OCI-LY1 (cell line): ENCODE data around the gene VPS37D.

ENCODE experiments used
- H2AFZ ChIP-seq: fragments of 200-600 bp; sonication (generic), shearing (Covaris generic); 2 replicates; pipeline ENCODE4 v1.6.0; 2014; ENCODE audit warnings: antibody characterized with exemption, mild to moderate bottlenecking, low read length
- H3F3A ChIP-seq: fragments of 200-600 bp; sonication (generic), shearing (Covaris generic); 2 replicates; pipeline ENCODE4 v1.6.0; 2014; ENCODE audit warnings: mild to moderate bottlenecking, antibody characterized with exemption, low read length, moderate library complexity; ENCODE audit not compliant: insufficient read depth
- H3K27ac ChIP-seq: fragments of 200-600 bp; sonication (generic); 2 replicates; pipeline ENCODE4 v1.5.1; 2014; ENCODE audit warnings: low read length, mixed run types, mild to moderate bottlenecking, low read depth; ENCODE audit not compliant: poor library complexity, severe bottlenecking
- H3K27me3 ChIP-seq: fragments of 200-600 bp; sonication (generic); 2 replicates; pipeline ENCODE4 v1.6.0; 2014; ENCODE audit warnings: antibody characterized with exemption, mild to moderate bottlenecking, low read length, moderate library complexity; ENCODE audit not compliant: insufficient read depth
- H3K36me3 ChIP-seq: fragments of 200-600 bp; sonication (generic); 2 replicates; pipeline ENCODE4 v1.6.1; 2014; ENCODE audit warnings: mild to moderate bottlenecking, antibody characterized with exemption, low read length, moderate library complexity, mixed read lengths; ENCODE audit not compliant: insufficient read depth
- H3K4me1 ChIP-seq: fragments of 200-600 bp; sonication (generic); 2 replicates; pipeline ENCODE4 v1.5.1; 2014; ENCODE audit warnings: mild to moderate bottlenecking, low read length, moderate library complexity; ENCODE audit not compliant: insufficient read depth, severe bottlenecking
- H3K4me2 ChIP-seq: fragments of 200-600 bp; sonication (generic), shearing (Covaris generic); 2 replicates; pipeline ENCODE4 v1.6.1; 2014; ENCODE audit warnings: low read length
- H3K4me3 ChIP-seq: fragments of 200-600 bp; sonication (generic); 2 replicates; pipeline ENCODE4 v1.5.1; 2014; ENCODE audit warnings: low read length, low read depth, mild to moderate bottlenecking, mixed read lengths; ENCODE audit not compliant: poor library complexity, severe bottlenecking
- H3K79me2 ChIP-seq: fragments of 200-600 bp; shearing (Covaris generic); 2 replicates; pipeline ENCODE4 v1.6.1; 2016; ENCODE audit warnings: mixed run types, low read length, mixed read lengths; ENCODE audit not compliant: insufficient read depth
- H3K9ac ChIP-seq: fragments of 200-600 bp; sonication (generic), shearing (Covaris generic); 2 replicates; pipeline ENCODE4 v1.6.1; 2014; ENCODE audit warnings: mild to moderate bottlenecking, low read length, mixed read lengths
- H3K9me2 ChIP-seq: fragments of 200-600 bp; sonication (generic), shearing (Covaris generic); 2 replicates; pipeline ENCODE4 v1.6.1; 2014; ENCODE audit warnings: low read depth, mild to moderate bottlenecking, low read length, mixed read lengths
- H3K9me3 ChIP-seq: fragments of 200-600 bp; shearing (Covaris generic); 2 replicates; pipeline ENCODE4 v1.6.1; 2014; ENCODE audit warnings: low read length, mixed read lengths
- H4K20me1 ChIP-seq: fragments of 200-600 bp; sonication (generic), shearing (Covaris generic); 2 replicates; pipeline ENCODE4 v1.6.0; 2016; ENCODE audit warnings: mild to moderate bottlenecking, low read length; ENCODE audit not compliant: insufficient read depth
- CTCF ChIP-seq: fragments of 200-600 bp; sonication (generic), shearing (Covaris generic); IDR thresholded peaks from 2 replicates; pipeline ENCODE4 v1.5.1; 2017; ENCODE audit warnings: mild to moderate bottlenecking, antibody characterized with exemption, low read length, moderate library complexity, mixed read lengths
- EZH2 ChIP-seq: fragments of 200-600 bp; sonication (generic), shearing (Covaris generic); IDR thresholded peaks from 2 replicates; pipeline ENCODE4 v1.8.0; 2017; ENCODE audit warnings: borderline replicate concordance, mixed run types, mild to moderate bottlenecking, antibody characterized with exemption, low read length, moderate library complexity, mixed read lengths

Gene VPS37D

GRCh38 chr7:73715648-73716317, 48.2 kb downstream of the VPS37D start:
- Histone ChIP-seq H4K20me1 (no peaks in the 10 kb centered on the region), H3K4me2 (no peak overlapping the region), H3K9me3 (no peaks in the 10 kb centered on the region), H3K79me2 (no peaks in the 10 kb centered on the region), H3K4me1 (peaks cover 19% of the 10 kb centered on the region), H3K9me2 (no peaks in the 10 kb centered on the region), H3F3A (no peaks in the 10 kb centered on the region), H3K27ac (no peak overlapping the region), H3K36me3 (no peaks in the 10 kb centered on the region), H3K4me3 (no peak overlapping the region), H3K9ac (no peak overlapping the region), H3K27me3 (0 out of 2 replicates have a peak, but pooled peaks cover 5% of the 10 kb centered on the region), H2AFZ (no peak overlapping the region)
- TF ChIP-seq EZH2 = no peak
- no peak for TF ChIP-seq CTCF

- Histone ChIP-seq H3K36me3 (no peaks in the 10 kb centered on the region), H4K20me1 (no peaks in the 10 kb centered on the region), H3K4me1 (peaks cover 19% of the 10 kb centered on the region), H2AFZ (no peak overlapping the region), H3K4me3 (no peak overlapping the region), H3K79me2 (no peaks in the 10 kb centered on the region), H3K9me3 (no peaks in the 10 kb centered on the region), H3K9ac (no peak overlapping the region), H3K4me2 (no peak overlapping the region), H3K27me3 (0 out of 2 replicates have a peak, but pooled peaks cover 5% of the 10 kb centered on the region), H3K9me2 (no peaks in the 10 kb centered on the region), H3K27ac (no peak overlapping the region), H3F3A (no peaks in the 10 kb centered on the region)
- TF ChIP-seq CTCF (no peak), EZH2 (no peak)
These were observed 48.8 kb downstream of the VPS37D start for GRCh38 chr7:73716318-73716890.

GRCh38 chr7:73717025-73717807, 49.6 kb downstream of the VPS37D start:
- Histone ChIP-seq H3K4me1 (peaks cover 19% of the 10 kb centered on the region), H3K4me3 (no peak overlapping the region), H3K36me3 (no peaks in the 10 kb centered on the region), H3K9me2 (no peaks in the 10 kb centered on the region), H3K79me2 (no peaks in the 10 kb centered on the region), H3K27ac (no peak overlapping the region), H3K27me3 (0 out of 2 replicates have a peak, but pooled peaks cover 5% of the 10 kb centered on the region), H4K20me1 (no peaks in the 10 kb centered on the region), H3K4me2 (no peak overlapping the region), H2AFZ (no peak overlapping the region), H3K9ac (no peak overlapping the region), H3F3A (no peaks in the 10 kb centered on the region), H3K9me3 (no peaks in the 10 kb centered on the region)
- TF ChIP-seq EZH2 = no peak
- no peak for TF ChIP-seq CTCF
